Lung microvascular endothelial cell (primary cell): ENCODE data around the gene TRIM65. TPM values are rescaled to one million over a fixed set of nuclear protein-coding genes. Genes with fewer than 3 reads are reported as not detected.
"Not testable (repeated sequence)": the region's sequence is repeated elsewhere in the genome, so short reads cannot be mapped to it uniquely, and the experiment has no call there.

Experiments
- DNase-seq, 2 donors: peaks; one replicate each; pipeline versions ENCODE4 v3.0.0 to v3.0.0-alpha.2; 2010; ENCODE audit warnings: low read depth in 2 of 2
- total RNA-seq: library from RNA; depleted of rRNA; stranded (reverse); fragments of >200 nt; gene quantifications from 2 replicates; pipeline ENCODE4 v1.2.1, GENCODE V29; 2014

The TRIM65 gene
- total RNA-seq, 1 donor from 2014 or later: 17.7 TPM

GRCh38 chr17:75851693-75851991 lies 45.1 kb downstream of the TRIM65 start:
- DNase-seq: not testable (repeated sequence)

- no peak for DNase-seq
Measured at GRCh38 chr17:75850928-75851692, 45.6 kb downstream of the TRIM65 start.

GRCh38 chr17:75849724-75850123 lies 47.0 kb downstream of the TRIM65 start:
- DNase-seq: peak; percentile 35 to 68

- DNase-seq: peak; percentile 28 to 43
Measured at GRCh38 chr17:75849279-75849646, 47.5 kb downstream of the TRIM65 start.

GRCh38 chr17:75848523-75849278 lies 48.0 kb downstream of the TRIM65 start:
- peak; percentile 62 to 98 for DNase-seq

GRCh38 chr17:75847614-75848522 lies 48.9 kb downstream of the TRIM65 start:
- no peak for DNase-seq

- DNase-seq: no peak
Measured at GRCh38 chr17:75846692-75847613, 49.8 kb downstream of the TRIM65 start.

- peak; percentile 32 to 39 for DNase-seq
Measured at GRCh38 chr17:75845933-75846691, 50.6 kb downstream of the TRIM65 start.

GRCh38 chr17:75845058-75845711 lies 51.6 kb downstream of the TRIM65 start:
- peak; percentile 79 to 80 for DNase-seq

- DNase-seq: peak in 1 of 2 donors; percentile 33
Measured at GRCh38 chr17:75844530-75845057, 52.2 kb downstream of the TRIM65 start.

- DNase-seq: peak; percentile 23 to 35
Measured at GRCh38 chr17:75843577-75844529, 52.9 kb downstream of the TRIM65 start, which contains the start of gene UNC13D. Gene UNC13D, minus strand, starts transcription at chr17:75844404. Its CDS starts 67 bp downstream, at chr17:75844337.

- no peak for DNase-seq
Measured at GRCh38 chr17:75842963-75843576, 53.7 kb downstream of the TRIM65 start.

GRCh38 chr17:75842411-75842810 lies 54.3 kb downstream of the TRIM65 start:
- DNase-seq: no peak

- no peak for DNase-seq
Measured at GRCh38 chr17:75840799-75841164, 56.0 kb downstream of the TRIM65 start.

- DNase-seq: no peak
Measured at GRCh38 chr17:75839942-75840798, 56.6 kb downstream of the TRIM65 start.
